Fibroblast of skin of right quadriceps (primary cell): ENCODE data around the gene CHMP1A.

Experiments used
- DNase-seq: peaks from one replicate; pipeline ENCODE4 v3.0.0-alpha.2; 2013

The CHMP1A gene

DNA sequence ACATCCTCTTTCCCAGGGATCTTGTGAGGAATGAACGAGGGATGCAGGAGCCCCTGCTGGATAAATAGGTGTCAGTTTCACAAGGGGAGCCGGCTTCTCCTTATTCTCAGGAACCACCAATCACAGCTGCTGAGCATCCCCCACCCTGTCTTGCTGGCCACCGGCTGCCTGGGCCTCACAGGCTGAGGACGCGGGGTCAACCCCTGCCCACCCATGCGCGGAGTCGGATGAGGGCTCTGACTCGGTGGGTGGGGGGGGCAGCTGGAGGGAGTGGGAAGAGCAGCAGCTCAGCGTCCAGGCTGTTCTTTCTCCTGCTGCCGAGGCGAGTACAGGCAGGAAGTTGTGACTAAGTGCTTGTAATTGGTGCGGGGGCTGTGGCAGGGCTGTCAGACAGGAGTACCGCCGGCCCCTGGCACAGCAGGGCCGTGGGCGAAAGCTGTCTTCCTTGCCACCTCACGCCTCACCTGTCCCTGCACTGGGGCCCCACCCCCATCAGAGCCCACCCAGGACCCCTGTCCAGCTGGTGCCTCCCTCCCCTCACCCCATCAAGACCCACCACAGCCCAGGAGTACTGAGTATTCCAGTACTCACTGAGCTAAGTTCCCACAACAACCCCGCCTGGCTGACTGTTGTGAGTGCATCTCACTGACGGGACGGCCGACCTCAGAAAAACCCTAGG, 55.1 kb downstream of the CHMP1A start:
- DNase-seq: peak; percentile 82

DNA sequence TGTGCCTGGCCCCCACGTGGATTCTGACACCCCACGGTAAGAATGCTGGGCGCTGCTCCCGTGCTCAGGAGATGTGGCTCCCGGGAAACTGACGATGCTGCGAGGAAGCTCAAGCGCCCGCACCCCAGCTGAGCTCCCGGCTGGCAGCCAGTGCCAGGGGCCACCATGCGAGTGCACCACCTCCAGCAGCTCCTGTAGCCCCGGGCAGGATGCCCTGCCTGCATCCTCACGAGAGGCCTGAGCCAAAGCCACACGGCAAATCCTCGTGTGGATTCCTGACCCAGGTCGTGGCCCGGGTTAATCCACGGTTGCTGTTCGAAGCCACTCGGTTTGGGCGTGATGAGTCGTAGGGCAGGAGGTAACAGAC, 55.6 kb downstream of the CHMP1A start:
- no peak for DNase-seq

DNA sequence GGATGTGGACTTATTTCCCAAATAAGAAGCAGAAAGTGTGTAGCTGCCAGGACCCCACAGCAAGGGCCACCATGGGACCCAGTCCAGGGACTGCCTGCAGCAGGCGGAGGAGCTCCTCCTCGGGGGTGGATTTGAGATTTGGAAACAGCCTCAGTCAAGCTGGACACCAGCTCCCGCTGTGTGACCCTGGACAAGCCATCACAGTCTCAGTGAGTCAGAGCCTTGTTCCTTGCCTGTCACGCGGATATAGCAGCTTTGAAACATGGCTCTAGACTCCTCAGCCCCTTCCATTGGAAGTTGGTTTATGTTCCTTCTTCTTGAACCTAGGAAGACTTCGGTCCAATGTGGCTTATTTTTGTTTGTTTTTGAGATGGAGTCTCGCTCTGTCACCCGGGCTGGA, 56.6 kb downstream of the CHMP1A start:
- no peak for DNase-seq

DNA sequence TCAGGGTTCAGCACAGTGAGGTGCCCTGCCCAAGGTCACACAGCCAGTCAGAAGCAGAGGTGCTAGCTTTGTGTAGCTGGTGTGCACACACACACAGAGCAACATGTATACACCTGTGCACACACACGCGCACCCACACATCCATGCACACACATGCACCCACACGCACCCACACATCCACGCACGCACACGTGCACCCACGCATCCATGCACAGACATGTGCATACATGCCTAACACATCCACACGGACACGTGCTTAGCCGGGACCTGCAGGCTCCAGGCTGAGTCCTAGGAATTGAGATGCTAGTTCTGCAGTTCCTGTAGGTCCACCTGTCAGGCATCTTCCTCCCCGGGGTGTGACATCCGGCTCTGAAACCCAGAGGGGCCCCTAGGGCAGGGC, 57.1 kb downstream of the CHMP1A start:
- DNase-seq: no peak

DNA sequence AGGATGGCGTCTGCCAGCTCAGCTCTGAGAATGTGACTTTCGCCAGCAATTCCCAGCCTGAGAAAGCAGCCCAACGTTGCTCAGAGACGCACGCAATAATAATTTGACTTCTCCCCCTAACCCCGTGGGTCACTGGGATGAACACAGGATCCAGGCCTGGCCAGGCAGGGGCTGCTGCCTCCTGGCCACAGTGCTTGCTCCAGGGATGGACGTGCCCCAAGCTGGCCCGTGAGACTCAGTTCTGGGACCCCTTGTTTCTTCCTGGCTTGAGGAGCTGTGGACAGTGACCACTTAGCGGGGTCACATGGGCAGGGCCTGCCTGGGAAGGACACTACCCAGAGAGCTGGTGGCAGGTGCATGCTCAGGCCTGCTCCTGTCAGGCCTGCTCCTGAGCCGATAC, 57.6 kb downstream of the CHMP1A start:
- no peak for DNase-seq

DNA sequence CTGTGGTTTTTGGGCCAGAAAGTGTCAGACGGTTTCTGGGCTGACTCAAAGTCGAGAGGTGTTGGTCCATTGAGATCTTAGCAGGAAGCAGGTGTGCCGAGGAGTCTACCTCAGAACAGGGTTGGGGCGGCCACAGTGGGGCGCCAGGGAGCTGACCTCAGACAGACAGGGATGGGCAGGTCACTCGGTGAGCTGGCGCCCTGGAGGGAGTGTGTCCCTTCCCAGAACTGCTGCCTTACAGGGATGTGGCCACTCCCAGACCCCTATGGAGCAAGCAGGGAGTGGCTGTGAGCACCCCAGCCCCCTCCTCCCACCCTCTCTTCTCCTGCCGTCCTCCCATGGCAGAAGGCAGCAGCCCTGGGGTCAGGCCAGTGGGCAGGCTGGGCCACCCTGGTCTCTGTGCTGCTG, 58.1 kb downstream of the CHMP1A start:
- no peak for DNase-seq

DNA sequence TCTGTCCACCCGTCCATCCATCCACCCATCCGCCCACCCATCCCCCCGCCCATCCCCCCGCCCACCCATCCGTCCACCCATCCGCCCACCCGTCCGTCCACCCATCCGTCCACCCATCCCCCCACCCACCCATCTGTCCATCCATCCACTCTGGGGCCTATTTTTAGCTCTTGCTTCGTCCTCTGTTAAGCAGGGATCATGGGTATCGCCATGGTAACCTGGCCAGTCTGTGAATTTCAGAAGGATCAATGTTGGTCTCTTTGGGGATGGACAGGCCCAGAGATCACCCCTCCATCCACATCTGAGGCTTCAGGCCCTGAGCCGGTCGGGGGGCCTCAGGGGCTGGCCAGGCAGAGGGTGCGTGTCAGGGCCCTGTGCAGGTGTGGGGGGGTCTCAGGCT, 59.3 kb downstream of the CHMP1A start:
- DNase-seq: peak; percentile 28

DNA sequence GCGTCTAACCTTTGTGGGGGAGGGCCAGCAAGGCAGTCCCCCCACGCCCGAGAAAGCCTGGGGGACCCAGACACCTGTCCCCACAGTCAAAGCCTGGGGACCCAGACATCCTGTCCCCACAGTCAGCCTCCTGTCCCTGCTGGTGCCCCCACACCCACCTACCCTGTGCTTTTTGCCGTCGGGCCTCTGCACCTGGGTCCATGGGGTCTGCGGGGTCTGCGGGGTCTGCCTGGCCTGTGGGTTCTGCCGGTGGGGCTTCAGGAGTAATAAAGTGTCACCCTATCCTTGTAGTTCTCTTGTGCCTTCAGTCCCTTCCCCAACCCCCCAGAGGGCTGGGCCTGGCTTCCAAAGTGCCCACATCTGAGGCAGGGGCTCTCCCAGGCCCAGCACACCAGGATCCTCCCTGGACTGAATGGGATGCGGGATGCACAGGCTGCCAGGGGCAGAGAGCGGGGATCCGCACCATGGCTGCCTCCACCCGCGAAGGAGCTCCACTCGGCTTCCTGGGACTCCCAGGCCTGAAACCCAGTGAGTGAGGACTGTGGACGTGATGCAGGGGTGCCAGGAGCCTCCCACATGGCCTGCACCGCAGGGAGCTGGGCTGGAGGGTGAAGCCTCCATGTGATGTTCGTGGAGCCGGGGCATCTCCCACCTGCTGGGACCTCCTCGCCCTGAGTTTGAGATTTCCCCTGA, 60.4 kb downstream of the CHMP1A start:
- no peak for DNase-seq

DNA sequence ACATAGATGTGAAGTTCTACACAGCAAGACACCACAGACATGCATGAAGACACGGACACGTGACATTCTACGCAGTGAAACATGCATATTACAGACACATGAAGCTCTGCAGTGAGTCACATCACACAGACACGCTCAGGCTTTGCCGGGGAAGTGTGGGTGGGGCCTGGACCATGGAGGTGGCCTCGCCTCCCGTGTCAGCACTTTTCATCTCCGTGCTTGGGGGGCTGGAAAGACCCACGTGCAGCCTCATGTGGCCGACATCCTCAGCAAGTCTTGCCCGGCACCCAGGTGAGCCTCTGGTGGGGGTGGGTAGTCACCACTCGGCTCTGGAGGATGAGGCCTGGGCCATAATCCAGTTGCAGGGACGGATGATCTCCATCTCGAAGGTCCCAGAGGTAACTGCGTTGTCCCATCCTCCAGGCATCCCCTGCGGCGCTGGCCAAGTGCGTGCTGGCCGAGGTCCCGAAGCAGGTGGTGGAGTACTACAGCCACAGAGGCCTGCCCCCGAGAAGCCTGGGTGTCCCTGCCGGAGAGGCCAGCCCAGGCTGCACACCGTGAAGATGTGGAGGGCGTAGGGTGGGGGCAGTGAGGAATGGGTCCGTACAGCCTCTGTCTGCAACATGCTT, 61.3 kb downstream of the CHMP1A start:
- DNase-seq: no peak

DNA sequence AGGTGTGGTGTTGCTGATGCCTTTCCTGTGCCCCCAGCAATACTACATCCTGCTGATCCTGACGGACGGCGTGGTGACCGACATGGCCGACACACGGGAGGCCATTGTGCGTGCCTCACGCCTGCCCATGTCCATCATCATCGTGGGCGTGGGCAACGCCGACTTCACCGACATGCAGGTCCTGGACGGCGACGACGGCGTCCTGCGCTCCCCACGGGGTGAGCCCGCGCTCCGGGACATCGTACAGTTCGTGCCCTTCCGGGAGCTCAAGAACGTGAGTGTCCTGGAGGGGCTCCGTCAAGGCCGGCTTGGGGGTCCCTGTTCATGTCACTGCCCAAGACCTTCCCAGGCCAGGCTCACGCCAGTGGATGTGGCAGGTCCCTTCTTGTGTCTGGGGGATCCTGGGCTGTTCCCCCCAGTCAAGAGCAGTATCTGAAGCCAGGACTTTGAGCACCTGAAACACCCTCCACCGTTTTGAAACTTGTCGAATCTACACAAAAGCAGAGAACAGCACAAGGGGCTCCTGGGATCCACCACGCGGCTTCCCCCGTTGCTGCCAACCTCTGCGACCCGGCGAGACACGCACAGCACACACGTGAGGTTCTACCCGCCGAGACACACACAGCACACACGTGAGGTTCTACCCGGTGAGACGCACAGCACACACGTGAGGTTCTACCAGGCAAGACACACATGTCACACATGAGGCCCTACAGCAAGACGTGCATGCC, 62.0 kb downstream of the CHMP1A start:
- no peak for DNase-seq
